ENCODE data around the gene CISD1.

The CISD1 gene

DNA sequence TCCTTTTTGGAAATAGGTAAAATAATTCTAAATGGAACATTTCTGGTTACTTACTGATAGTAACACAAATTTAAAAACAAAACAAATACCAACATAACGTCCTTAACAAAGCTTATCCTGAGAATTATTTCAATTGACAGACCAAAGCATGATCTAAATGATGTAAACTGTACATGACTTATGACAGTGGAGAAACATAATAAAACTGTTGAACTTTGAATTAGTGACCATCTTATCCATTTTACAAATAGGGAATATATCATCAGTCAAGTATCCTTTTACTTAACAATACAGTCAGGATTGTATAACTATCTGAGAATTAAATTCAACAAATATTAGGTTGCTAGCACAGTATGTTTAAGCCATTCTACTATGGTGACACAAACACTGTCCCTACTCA is 3.7 kb upstream of the CISD1 start:
- Histone ChIP-seq H3K4me1 (ENCODE audit: control extremely low read depth in 1 of 4, control insufficient read depth in 4 of 4, insufficient read depth in 4 of 4, low read length in 3 of 4) (peaks cover 24 to 48% (median 35%) of the 10 kb centered on the region in 4 experiments), H3K27me3 (replicated peaks in 2 of 5; ENCODE audit: control insufficient read depth in 4 of 5, insufficient read depth in 5 of 5, low read length in 4 of 5) (no peaks in the 10 kb centered on the region), H3K36me3 (ENCODE audit: control insufficient read depth in 4 of 4, insufficient read depth in 4 of 4, low read length in 3 of 4) (no peaks in the 10 kb centered on the region), H3K27ac (ENCODE audit: insufficient read depth in 1 of 2, low read depth in 1 of 2, low read length in 2 of 2, poor library complexity in 1 of 2, severe bottlenecking in 2 of 2) (peak overlapping the region in 1 of 2 experiments; percentile 90), H3K9me3 (ENCODE audit: control extremely low read depth in 1 of 5, control insufficient read depth in 4 of 5, insufficient read depth in 2 of 5, low read depth in 1 of 5, low read length in 4 of 5) (no peaks in the 10 kb centered on the region), H3K4me3 (ENCODE audit: control insufficient read depth in 1 of 7, extremely low read depth in 1 of 7, insufficient read depth in 4 of 7, low read depth in 2 of 7, low read length in 6 of 7) (peak overlapping the region in 4 of 7 experiments; percentile 74 to 92 (median 84))
- CTCF ChIA-PET, result no interaction called here
- POLR2A ChIA-PET, result no interaction called here
- DNase-seq, result no peak
- WGBS (ENCODE audit: insufficient coverage), result no CpG with 5 or more reads among the region's 1 CpG

DNA sequence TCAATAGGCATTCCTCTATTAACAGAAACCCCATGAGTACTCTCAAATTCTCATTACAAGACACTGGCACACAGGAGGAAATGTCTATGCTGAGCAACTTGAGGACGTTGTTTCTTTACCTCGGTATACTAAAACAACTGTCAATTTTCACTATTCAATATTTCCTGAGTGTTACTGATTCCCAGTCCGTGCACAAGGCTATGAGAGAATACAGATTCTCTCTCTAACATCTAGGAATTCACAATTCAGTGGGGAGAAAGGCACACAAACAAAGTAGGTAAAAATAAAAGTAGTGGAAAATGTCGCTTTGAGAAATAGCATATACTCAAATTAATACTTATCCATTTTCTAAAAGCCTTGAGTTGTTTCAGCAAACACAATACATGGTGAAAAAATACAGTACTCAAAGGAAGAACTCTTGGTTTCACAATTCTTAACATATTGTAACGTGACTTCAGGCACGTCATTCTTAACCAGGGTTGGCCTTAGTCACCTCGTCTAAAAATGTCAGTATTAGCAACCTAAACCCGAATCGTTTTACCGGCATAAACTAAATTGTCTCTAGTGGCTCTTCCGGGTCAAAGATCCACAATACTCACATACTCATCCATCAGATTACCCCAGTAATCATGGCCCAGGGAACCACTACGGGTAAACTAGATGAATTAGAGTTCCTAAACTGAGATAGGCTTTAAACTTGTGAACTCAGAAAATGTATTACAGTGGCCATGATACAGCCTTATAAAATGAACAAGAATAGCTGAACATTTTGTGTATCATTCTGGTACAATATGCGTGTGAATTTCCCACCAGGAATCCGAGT is 2.7 kb upstream of the CISD1 start:
- no peaks in the 10 kb centered on the region for H3K27me3 ChIP-seq (replicated peaks in 2 of 5; ENCODE audit: control insufficient read depth in 4 of 5, insufficient read depth in 5 of 5, low read length in 4 of 5)
- DNase-seq, result peak; percentile 46 to 84 (median 79)
- peak overlapping the region in 6 of 7 experiments; percentile 74 to 92 (median 86) for H3K4me3 ChIP-seq (ENCODE audit: control insufficient read depth in 1 of 7, extremely low read depth in 1 of 7, insufficient read depth in 4 of 7, low read depth in 2 of 7, low read length in 6 of 7)
- CTCF ChIA-PET, result interaction anchor here (1.3 kb wide), 1 partner anchor 24 kb away, joined by 3 read pairs; no protein-coding TSS in a partner anchor
- no peaks in the 10 kb centered on the region for H3K36me3 ChIP-seq (ENCODE audit: control insufficient read depth in 4 of 4, insufficient read depth in 4 of 4, low read length in 3 of 4)
- WGBS (ENCODE audit: insufficient coverage), result 0% methylated on average over 7 of the region's 14 CpGs
- H3K27ac ChIP-seq (ENCODE audit: insufficient read depth in 1 of 2, low read depth in 1 of 2, low read length in 2 of 2, poor library complexity in 1 of 2, severe bottlenecking in 2 of 2), result peak overlapping the region; percentile 82 to 90
- POLR2A ChIA-PET, result no interaction called here
- H3K4me1 ChIP-seq (ENCODE audit: control extremely low read depth in 1 of 4, control insufficient read depth in 4 of 4, insufficient read depth in 4 of 4, low read length in 3 of 4), result peaks cover 24 to 48% (median 35%) of the 10 kb centered on the region in 4 experiments
- H3K9me3 ChIP-seq (ENCODE audit: control extremely low read depth in 1 of 5, control insufficient read depth in 4 of 5, insufficient read depth in 2 of 5, low read depth in 1 of 5, low read length in 4 of 5), result no peaks in the 10 kb centered on the region

DNA sequence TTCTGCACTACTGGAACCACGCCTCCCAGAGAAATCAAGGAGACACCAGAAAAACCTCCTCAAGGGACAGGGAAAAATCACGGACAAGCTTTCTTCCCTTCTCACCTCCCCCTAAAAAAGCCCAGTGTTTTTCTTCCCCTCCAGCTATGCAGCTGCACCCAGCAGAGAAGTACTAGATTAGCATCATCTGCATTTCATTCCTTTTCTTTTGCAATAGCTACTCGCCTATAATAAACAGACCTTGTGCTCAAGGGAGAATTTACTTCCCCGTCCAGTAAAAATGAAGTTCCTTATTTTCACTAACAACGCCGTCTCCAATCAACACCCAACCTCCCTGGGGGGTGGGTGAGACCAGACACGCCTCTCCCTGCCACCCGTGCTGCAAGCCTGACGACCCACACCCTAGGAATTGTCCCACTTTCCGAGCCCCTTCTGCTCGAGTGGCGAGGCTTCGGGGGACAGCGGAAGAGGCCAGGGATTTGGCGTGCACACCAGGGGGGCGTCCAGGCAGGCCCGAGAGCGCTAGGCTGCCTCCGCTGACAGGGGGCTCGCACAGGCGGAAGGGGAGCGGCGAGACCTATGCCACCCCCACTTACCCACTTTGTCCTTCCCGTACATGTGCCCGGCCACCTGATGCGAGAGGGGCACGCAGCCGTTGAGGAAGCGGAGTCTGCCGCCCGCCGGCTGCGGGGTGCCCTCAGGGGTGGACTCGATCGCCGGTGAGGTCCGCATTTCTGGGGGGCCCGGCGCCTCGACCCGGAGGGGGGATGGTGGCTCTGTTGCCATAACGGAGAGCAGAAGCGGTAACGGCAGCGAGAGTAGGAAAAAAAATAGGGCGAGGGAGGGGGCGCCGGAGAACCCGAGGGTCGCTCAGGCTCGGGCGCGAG is 1.9 kb upstream of the CISD1 start:
- Histone ChIP-seq H3K27me3 (replicated peaks in 2 of 5; ENCODE audit: control insufficient read depth in 4 of 5, insufficient read depth in 5 of 5, low read length in 4 of 5) (no peaks in the 10 kb centered on the region), H3K4me1 (ENCODE audit: control extremely low read depth in 1 of 4, control insufficient read depth in 4 of 4, insufficient read depth in 4 of 4, low read length in 3 of 4) (peaks cover 24 to 48% (median 35%) of the 10 kb centered on the region in 4 experiments), H3K27ac (ENCODE audit: insufficient read depth in 1 of 2, low read depth in 1 of 2, low read length in 2 of 2, poor library complexity in 1 of 2, severe bottlenecking in 2 of 2) (peak overlapping the region; percentile 82 to 90), H3K9me3 (ENCODE audit: control extremely low read depth in 1 of 5, control insufficient read depth in 4 of 5, insufficient read depth in 2 of 5, low read depth in 1 of 5, low read length in 4 of 5) (no peaks in the 10 kb centered on the region), H3K36me3 (ENCODE audit: control insufficient read depth in 4 of 4, insufficient read depth in 4 of 4, low read length in 3 of 4) (no peaks in the 10 kb centered on the region), H3K4me3 (ENCODE audit: control insufficient read depth in 1 of 7, extremely low read depth in 1 of 7, insufficient read depth in 4 of 7, low read depth in 2 of 7, low read length in 6 of 7) (peak overlapping the region; percentile 74 to 92 (median 89))
- CTCF ChIA-PET, result interaction anchor here (1.3 kb wide), 1 partner anchor 23 kb away, joined by 3 read pairs; no protein-coding TSS in a partner anchor
- DNase-seq, result peak; percentile 81 to 95 (median 92)
- POLR2A ChIA-PET, result interaction anchor here (0.6 kb wide), 1 partner anchor 114 kb away, joined by 3 read pairs; no protein-coding TSS in a partner anchor
- WGBS (ENCODE audit: insufficient coverage), result 0% methylated on average over 41 of the region's 53 CpGs

DNA sequence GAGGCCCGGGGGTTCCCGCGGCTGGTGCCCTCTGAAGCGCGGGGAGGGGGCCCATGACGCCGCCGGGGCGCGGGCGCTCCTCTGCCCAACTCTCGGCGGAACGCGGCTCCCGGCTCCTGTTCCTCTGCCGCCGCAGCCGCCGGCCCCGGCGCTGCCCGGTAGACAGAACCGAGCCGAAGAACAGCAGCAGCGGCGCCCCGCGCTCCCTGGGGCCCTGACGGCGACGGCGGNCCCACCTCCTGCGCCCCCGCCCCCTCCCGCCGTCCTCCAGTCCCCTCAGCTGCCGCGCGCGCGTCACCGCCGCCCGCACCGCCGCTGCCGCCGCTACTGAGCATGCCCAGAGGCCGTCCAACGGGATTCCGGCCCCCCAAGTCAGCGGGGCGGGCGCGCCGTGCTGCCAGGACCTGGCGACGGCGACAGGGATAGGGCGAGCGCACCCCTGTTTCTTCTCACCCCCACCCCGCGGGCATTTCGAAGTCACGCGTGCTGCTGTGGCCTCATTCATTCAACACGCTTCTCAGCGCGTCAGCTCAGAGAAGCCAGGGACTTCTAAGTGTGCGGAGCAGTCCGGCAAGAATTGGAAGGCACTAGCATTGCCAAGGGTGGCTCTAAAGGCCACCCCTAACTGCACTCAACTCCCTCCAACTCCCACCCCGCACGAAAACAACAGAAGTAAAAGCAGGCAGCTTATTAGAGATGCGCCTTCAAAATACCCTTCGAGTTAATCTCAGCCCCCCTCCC is 1.1 kb upstream of the CISD1 start, which contains the start of gene IPMK:
Gene IPMK (minus strand): TSS at position 182 of the 741 bp plus-strand sequence. CDS start 283 bp downstream, outside the sequence.
- ChIA-PET CTCF (interaction anchor here (0.9 to 1.9 kb wide), 5 partner anchors 22 to 113 kb away, joined by 3 to 6 read pairs (median 4); no protein-coding TSS in a partner anchor), POLR2A (interaction anchor here (0.6 kb wide), 1 partner anchor 114 kb away, joined by 3 read pairs; no protein-coding TSS in a partner anchor)
- Histone ChIP-seq H3K27ac (ENCODE audit: insufficient read depth in 1 of 2, low read depth in 1 of 2, low read length in 2 of 2, poor library complexity in 1 of 2, severe bottlenecking in 2 of 2) (peak within 1 kb of the TSS; percentile 82 to 90), H3K27me3 (replicated peaks in 2 of 5; ENCODE audit: control insufficient read depth in 4 of 5, insufficient read depth in 5 of 5, low read length in 4 of 5) (no peaks in the 10 kb centered on the region), H3K4me1 (ENCODE audit: control extremely low read depth in 1 of 4, control insufficient read depth in 4 of 4, insufficient read depth in 4 of 4, low read length in 3 of 4) (peaks cover 24 to 48% (median 35%) of the 10 kb centered on the region in 4 experiments), H3K4me3 (ENCODE audit: control insufficient read depth in 1 of 7, extremely low read depth in 1 of 7, insufficient read depth in 4 of 7, low read depth in 2 of 7, low read length in 6 of 7) (peak within 1 kb of the TSS; percentile 74 to 92 (median 89)), H3K9me3 (ENCODE audit: control extremely low read depth in 1 of 5, control insufficient read depth in 4 of 5, insufficient read depth in 2 of 5, low read depth in 1 of 5, low read length in 4 of 5) (no peaks in the 10 kb centered on the region), H3K36me3 (ENCODE audit: control insufficient read depth in 4 of 4, insufficient read depth in 4 of 4, low read length in 3 of 4) (no peaks in the 10 kb centered on the region)
- DNase-seq, result peak; percentile 92 to 97 (median 95)
- WGBS (ENCODE audit: insufficient coverage), result 0% methylated on average over 53 of the region's 76 CpGs

DNA sequence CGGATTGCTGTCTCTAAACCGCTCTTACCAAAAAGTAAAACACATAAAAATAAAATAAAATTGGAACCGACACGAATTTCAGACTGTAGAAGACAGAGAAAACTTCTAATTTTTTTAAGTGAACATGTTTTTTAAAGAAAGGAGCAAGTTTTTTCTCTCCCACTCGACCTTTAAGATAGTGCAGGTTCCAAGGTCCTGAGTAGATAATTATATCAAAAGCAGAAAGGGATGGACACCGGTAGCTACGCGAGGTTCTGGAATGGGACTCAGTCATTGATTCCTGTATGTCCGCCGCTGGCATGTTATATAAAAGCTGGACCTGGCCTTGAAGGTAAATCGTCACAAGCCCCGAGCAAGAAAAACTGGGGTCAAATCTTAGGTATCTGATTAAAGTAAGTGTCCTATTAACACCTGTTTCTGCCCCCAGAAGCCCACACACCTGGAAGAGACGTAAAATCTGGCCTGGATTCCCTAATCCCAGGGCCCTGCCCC is 462 bp upstream of the CISD1 start:
- POLR2A ChIA-PET, result no interaction called here
- Histone ChIP-seq H3K4me3 (ENCODE audit: control insufficient read depth in 1 of 7, extremely low read depth in 1 of 7, insufficient read depth in 4 of 7, low read depth in 2 of 7, low read length in 6 of 7) (peak overlapping the region; percentile 11 to 92 (median 84)), H3K27me3 (replicated peaks in 2 of 5; ENCODE audit: control insufficient read depth in 4 of 5, insufficient read depth in 5 of 5, low read length in 4 of 5) (no peaks in the 10 kb centered on the region), H3K36me3 (ENCODE audit: control insufficient read depth in 4 of 4, insufficient read depth in 4 of 4, low read length in 3 of 4) (no peaks in the 10 kb centered on the region), H3K27ac (ENCODE audit: insufficient read depth in 1 of 2, low read depth in 1 of 2, low read length in 2 of 2, poor library complexity in 1 of 2, severe bottlenecking in 2 of 2) (peak overlapping the region; percentile 50 to 90), H3K4me1 (ENCODE audit: control extremely low read depth in 1 of 4, control insufficient read depth in 4 of 4, insufficient read depth in 4 of 4, low read length in 3 of 4) (peaks cover 24 to 48% (median 35%) of the 10 kb centered on the region in 4 experiments), H3K9me3 (ENCODE audit: control extremely low read depth in 1 of 5, control insufficient read depth in 4 of 5, insufficient read depth in 2 of 5, low read depth in 1 of 5, low read length in 4 of 5) (no peaks in the 10 kb centered on the region)
- no peak for DNase-seq
- CTCF ChIA-PET, result interaction anchor here (0.9 to 1.9 kb wide), 7 partner anchors 14 to 113 kb away, joined by 3 to 7 read pairs (median 4); no protein-coding TSS in a partner anchor
- 0% methylated on average over 6 of the region's 13 CpGs for WGBS (ENCODE audit: insufficient coverage)

DNA sequence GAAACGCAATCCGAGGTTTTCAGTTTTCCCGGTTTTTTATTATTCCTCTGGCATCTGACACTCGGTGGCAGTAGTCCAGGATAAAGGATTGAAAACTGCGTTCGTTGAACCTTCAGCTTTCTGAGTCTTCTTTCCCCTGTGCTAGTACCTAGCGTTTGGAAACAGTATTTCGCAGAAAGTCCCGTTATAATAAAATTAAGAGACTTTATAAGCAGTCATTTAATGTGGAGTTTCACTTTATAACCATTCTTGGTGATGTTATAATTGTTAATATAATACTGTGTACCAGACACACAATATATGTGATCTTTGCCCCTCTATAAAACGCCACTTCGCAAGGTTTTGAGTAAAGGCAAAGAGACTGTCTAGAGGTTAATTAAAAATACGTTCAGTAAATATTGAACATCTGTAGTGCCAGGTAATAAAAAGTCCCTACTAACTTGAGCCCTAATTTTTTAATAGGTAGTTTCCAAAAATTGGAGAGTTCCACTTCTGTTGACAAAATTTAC is 874 bp downstream of the CISD1 start:
- peak in 2 of 3 donors; percentile 25 to 28 for DNase-seq
- Histone ChIP-seq H3K36me3 (ENCODE audit: control insufficient read depth in 4 of 4, insufficient read depth in 4 of 4, low read length in 3 of 4) (no peaks in the 10 kb centered on the region), H3K4me3 (ENCODE audit: control insufficient read depth in 1 of 7, extremely low read depth in 1 of 7, insufficient read depth in 4 of 7, low read depth in 2 of 7, low read length in 6 of 7) (peak overlapping the region in 6 of 7 experiments; percentile 68 to 92 (median 86)), H3K9me3 (ENCODE audit: control extremely low read depth in 1 of 5, control insufficient read depth in 4 of 5, insufficient read depth in 2 of 5, low read depth in 1 of 5, low read length in 4 of 5) (no peaks in the 10 kb centered on the region), H3K27me3 (replicated peaks in 2 of 5; ENCODE audit: control insufficient read depth in 4 of 5, insufficient read depth in 5 of 5, low read length in 4 of 5) (no peaks in the 10 kb centered on the region), H3K27ac (ENCODE audit: insufficient read depth in 1 of 2, low read depth in 1 of 2, low read length in 2 of 2, poor library complexity in 1 of 2, severe bottlenecking in 2 of 2) (peak overlapping the region in 1 of 2 experiments; percentile 72), H3K4me1 (ENCODE audit: control extremely low read depth in 1 of 4, control insufficient read depth in 4 of 4, insufficient read depth in 4 of 4, low read length in 3 of 4) (peaks cover 24 to 41% (median 31%) of the 10 kb centered on the region in 4 experiments)
- WGBS (ENCODE audit: insufficient coverage), result 35% methylated on average over 8 of the region's 12 CpGs
- POLR2A ChIA-PET, result no interaction called here
- CTCF ChIA-PET, result interaction anchor here (1.1 to 1.9 kb wide), 3 partner anchors 13 to 90 kb away, joined by 4 to 7 read pairs (median 6); no protein-coding TSS in a partner anchor
